ENCODE data around the gene SV2C. TPM values are rescaled to one million over a fixed set of nuclear protein-coding genes. Genes with fewer than 3 reads are reported as not detected.

Gene SV2C
- total RNA-seq, 1 donor from 2014 or later, result 17.8 TPM

DNA sequence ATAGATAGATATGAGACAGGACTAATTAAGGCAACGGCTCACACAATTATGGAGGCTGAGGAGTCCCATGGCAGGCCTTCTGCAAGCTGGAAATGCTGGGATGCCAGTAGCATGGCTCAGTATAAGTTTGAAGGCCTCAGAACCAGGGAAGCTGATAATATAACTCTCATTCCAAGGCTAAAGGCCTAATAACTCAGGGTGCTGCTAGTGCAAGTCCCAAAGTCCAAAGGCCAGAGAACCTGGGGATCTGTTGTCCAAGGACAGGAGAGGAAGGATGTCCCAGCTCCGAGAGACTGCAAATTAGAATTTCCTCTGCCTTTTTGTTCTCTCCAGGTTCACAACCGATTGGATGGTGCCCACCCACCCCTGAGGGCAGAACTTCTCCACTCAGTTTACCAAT, 114.5 kb downstream of the SV2C start:
- DNase-seq, result no peak
- Mint-ChIP-seq H3K4me3 (ENCODE audit: unreplicated experiment) (no peak overlapping the region), H3K4me1 (ENCODE audit: low read depth, unreplicated experiment) (peaks cover 6% of the 10 kb centered on the region), H3K27ac (ENCODE audit: unreplicated experiment) (no peak overlapping the region), H3K36me3 (ENCODE audit: unreplicated experiment) (no peaks in the 10 kb centered on the region), H3K27me3 (ENCODE audit: unreplicated experiment) (no peaks in the 10 kb centered on the region), H3K9me3 (ENCODE audit: unreplicated experiment) (no peaks in the 10 kb centered on the region)
- no peak for TF ChIP-seq CTCF (IDR thresholded peaks at IDR 0.05; ENCODE audit: partially characterized antibody, unreplicated experiment)

- no peak for TF ChIP-seq CTCF (IDR thresholded peaks at IDR 0.05; ENCODE audit: partially characterized antibody, unreplicated experiment)
- no peaks in the 10 kb centered on the region for H3K9me3 Mint-ChIP-seq (ENCODE audit: unreplicated experiment)
- no peak overlapping the region for H3K27ac Mint-ChIP-seq (ENCODE audit: unreplicated experiment)
- no peak for DNase-seq
- H3K27me3 Mint-ChIP-seq (ENCODE audit: unreplicated experiment), result no peaks in the 10 kb centered on the region
- no peaks in the 10 kb centered on the region for H3K36me3 Mint-ChIP-seq (ENCODE audit: unreplicated experiment)
- no peaks in the 10 kb centered on the region for H3K4me1 Mint-ChIP-seq (ENCODE audit: low read depth, unreplicated experiment)
- no peak overlapping the region for H3K4me3 Mint-ChIP-seq (ENCODE audit: unreplicated experiment)
These were observed 116.4 kb downstream of the SV2C start for GRCh38 chr5:76199336-76200318.

DNA sequence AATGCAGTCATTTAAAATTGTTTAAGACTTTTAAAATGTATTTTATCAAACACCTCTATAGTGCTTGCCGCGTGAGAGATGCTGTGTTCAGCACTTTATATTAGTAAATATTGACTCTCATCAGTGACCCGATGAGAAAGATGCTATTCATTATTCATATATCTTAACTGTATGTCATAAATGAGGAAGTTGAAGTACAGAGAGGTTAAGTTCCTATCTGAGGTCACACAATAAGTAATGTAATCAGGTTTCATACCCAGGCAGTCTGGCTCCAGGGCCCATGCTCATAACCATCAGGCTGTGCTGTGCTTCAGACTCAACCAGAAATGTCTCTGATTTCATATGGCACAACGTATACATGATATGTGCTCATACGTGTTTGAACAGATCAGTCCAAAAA, 119.0 kb downstream of the SV2C start:
- Mint-ChIP-seq H3K9me3 (ENCODE audit: unreplicated experiment) (no peaks in the 10 kb centered on the region), H3K27ac (ENCODE audit: unreplicated experiment) (no peak overlapping the region), H3K4me3 (ENCODE audit: unreplicated experiment) (no peak overlapping the region), H3K4me1 (ENCODE audit: low read depth, unreplicated experiment) (no peaks in the 10 kb centered on the region), H3K36me3 (ENCODE audit: unreplicated experiment) (no peaks in the 10 kb centered on the region), H3K27me3 (ENCODE audit: unreplicated experiment) (no peaks in the 10 kb centered on the region)
- no peak for DNase-seq
- TF ChIP-seq CTCF (IDR thresholded peaks at IDR 0.05; ENCODE audit: partially characterized antibody, unreplicated experiment), result no peak

GRCh38 chr5:76204191-76204590, 121.0 kb downstream of the SV2C start:
- H3K27ac Mint-ChIP-seq (ENCODE audit: unreplicated experiment), result no peak overlapping the region
- no peaks in the 10 kb centered on the region for H3K27me3 Mint-ChIP-seq (ENCODE audit: unreplicated experiment)
- no peak for DNase-seq
- no peaks in the 10 kb centered on the region for H3K4me1 Mint-ChIP-seq (ENCODE audit: low read depth, unreplicated experiment)
- no peak for TF ChIP-seq CTCF (IDR thresholded peaks at IDR 0.05; ENCODE audit: partially characterized antibody, unreplicated experiment)
- H3K36me3 Mint-ChIP-seq (ENCODE audit: unreplicated experiment), result no peaks in the 10 kb centered on the region
- no peak overlapping the region for H3K4me3 Mint-ChIP-seq (ENCODE audit: unreplicated experiment)
- H3K9me3 Mint-ChIP-seq (ENCODE audit: unreplicated experiment), result no peaks in the 10 kb centered on the region

DNA sequence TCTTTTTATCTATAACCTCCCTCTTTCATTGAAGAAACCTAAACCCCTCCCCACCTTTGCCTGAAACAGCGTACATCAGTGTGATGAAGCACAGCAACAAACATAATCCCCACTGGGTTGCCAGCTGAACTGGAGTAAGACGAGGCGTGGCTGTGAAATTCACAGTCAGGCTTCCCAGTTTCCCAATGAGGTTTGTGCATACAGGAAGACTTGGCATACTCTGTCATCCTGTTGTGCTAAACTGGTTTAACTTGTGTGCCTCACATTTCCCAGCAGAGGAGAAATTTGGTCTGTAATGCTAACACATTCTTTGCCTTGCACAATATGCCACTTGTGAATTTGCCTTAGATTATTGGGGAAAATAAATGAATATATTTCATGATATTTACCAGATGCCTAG, 121.5 kb downstream of the SV2C start:
- Mint-ChIP-seq H3K27me3 (ENCODE audit: unreplicated experiment) (no peaks in the 10 kb centered on the region), H3K4me1 (ENCODE audit: low read depth, unreplicated experiment) (no peaks in the 10 kb centered on the region), H3K36me3 (ENCODE audit: unreplicated experiment) (peaks cover 2% of the 10 kb centered on the region), H3K4me3 (ENCODE audit: unreplicated experiment) (no peak overlapping the region), H3K9me3 (ENCODE audit: unreplicated experiment) (no peaks in the 10 kb centered on the region), H3K27ac (ENCODE audit: unreplicated experiment) (no peak overlapping the region)
- no peak for TF ChIP-seq CTCF (IDR thresholded peaks at IDR 0.05; ENCODE audit: partially characterized antibody, unreplicated experiment)
- DNase-seq, result no peak

Measured in glutamatergic neuron (in vitro differentiated cells).